HL-60/S4 (cell line): ENCODE data around the gene ZFYVE9.
"Not testable (repeated sequence)": the region's sequence is repeated elsewhere in the genome, so short reads cannot be mapped to it uniquely, and the experiment has no call there.

Source experiments
- in situ Hi-C: fragments of 300-500 bp; cut with MboI; formaldehyde crosslinking; loops from 2 replicates; pipeline ENCODE4 v1.14.3; 2022; ENCODE audit warnings: low sequenced_read_pairs

The ZFYVE9 gene

GRCh38 chr1:52190500-52191252 is 48.8 kb downstream of the ZFYVE9 start:
- in situ Hi-C loops = no loop called here

- in situ Hi-C loops = no loop called here
Observed at GRCh38 chr1:52191395-52191965, 49.6 kb downstream of the ZFYVE9 start.

GRCh38 chr1:52192024-52192423 is 50.1 kb downstream of the ZFYVE9 start:
- in situ Hi-C loops = no loop called here

- in situ Hi-C loops = no loop called here
Observed at GRCh38 chr1:52192436-52192835, 50.5 kb downstream of the ZFYVE9 start.

- in situ Hi-C loops = no loop called here
Observed at GRCh38 chr1:52193985-52194384, 52.1 kb downstream of the ZFYVE9 start.

- in situ Hi-C loops = no loop called here
Observed at GRCh38 chr1:52195161-52195560, 53.3 kb downstream of the ZFYVE9 start.

GRCh38 chr1:52203935-52204625 is 62.2 kb downstream of the ZFYVE9 start:
- in situ Hi-C loops = no loop called here

GRCh38 chr1:52204696-52205095 is 62.8 kb downstream of the ZFYVE9 start:
- in situ Hi-C loops = no loop called here

GRCh38 chr1:52206686-52207085 is 64.8 kb downstream of the ZFYVE9 start:
- in situ Hi-C loops = not testable (repeated sequence)

GRCh38 chr1:52209429-52209828 is 67.5 kb downstream of the ZFYVE9 start:
- in situ Hi-C loops = no loop called here

GRCh38 chr1:52210044-52210443 is 68.2 kb downstream of the ZFYVE9 start:
- in situ Hi-C loops = no loop called here

GRCh38 chr1:52216907-52217458 is 75.1 kb downstream of the ZFYVE9 start:
- in situ Hi-C loops = no loop called here

- in situ Hi-C loops = no loop called here
Observed at GRCh38 chr1:52225174-52225573, 83.3 kb downstream of the ZFYVE9 start.

- in situ Hi-C loops = no loop called here
Observed at GRCh38 chr1:52229494-52229893, 87.6 kb downstream of the ZFYVE9 start.

GRCh38 chr1:52233463-52233862 is 91.6 kb downstream of the ZFYVE9 start:
- in situ Hi-C loops = no loop called here

GRCh38 chr1:52234014-52234413 is 92.1 kb downstream of the ZFYVE9 start:
- in situ Hi-C loops = no loop called here

GRCh38 chr1:52234708-52235107 is 92.8 kb downstream of the ZFYVE9 start:
- in situ Hi-C loops = no loop called here

GRCh38 chr1:52235646-52236045 is 93.8 kb downstream of the ZFYVE9 start:
- in situ Hi-C loops = no loop called here

- in situ Hi-C loops = no loop called here
Observed at GRCh38 chr1:52237430-52237829, 95.5 kb downstream of the ZFYVE9 start.

- in situ Hi-C loops = no loop called here
Observed at GRCh38 chr1:52238474-52238873, 96.6 kb downstream of the ZFYVE9 start.

GRCh38 chr1:52238887-52239707 is 97.2 kb downstream of the ZFYVE9 start:
- in situ Hi-C loops = no loop called here
